ENCODE data around the gene NUDC.
"Not testable (repeated sequence)": the region's sequence is repeated elsewhere in the genome, so short reads cannot be mapped to it uniquely, and the experiment has no call there.

Gene NUDC

DNA sequence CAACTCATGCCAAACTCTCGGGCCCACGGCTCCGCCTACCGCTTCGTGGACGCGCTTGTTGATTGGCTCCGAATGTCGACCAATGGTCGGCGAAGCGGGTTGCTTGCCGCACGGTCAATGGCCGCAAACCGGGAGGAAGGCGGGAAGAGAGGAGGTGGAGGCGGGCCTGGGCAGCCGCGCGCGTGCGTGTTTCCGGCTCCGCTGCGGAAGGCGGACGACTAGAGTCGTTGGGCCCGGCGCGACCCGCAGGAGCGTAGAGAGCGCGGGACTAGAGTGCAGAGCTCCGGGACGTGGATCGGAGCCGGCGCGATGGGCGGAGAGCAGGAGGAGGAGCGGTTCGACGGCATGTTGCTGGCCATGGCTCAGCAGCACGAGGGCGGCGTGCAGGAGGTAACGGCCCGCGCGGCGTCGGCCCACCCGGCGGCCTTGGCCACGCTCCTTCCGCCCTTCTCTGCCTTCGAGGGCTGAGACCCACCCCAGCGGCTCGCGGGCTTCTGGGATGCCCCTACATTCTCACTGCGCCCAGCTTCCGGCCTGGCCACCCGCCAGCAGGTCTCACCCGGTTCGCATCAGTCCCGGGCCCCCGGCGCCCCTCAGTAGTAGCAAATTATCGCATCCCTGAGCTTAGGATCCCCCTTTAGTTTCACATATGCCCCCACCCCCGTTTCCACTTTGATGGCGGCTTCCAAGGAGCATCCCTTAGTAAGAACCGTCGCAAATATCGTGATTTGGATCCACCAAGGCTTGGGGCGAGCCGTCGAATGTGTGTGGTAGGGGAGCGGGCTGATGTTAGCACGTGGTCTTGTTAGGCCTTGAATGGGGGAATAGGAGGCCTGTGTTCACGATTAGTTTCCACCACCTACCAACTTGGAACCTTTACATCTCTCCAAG lies at the start of gene NUDC:
NUDC (plus strand) TSS at position 204 of the 891 bp plus-strand sequence; CDS start at position 310, 106 bp downstream.
- peak; percentile 94 to 96 for DNase-seq (ENCODE audit: low read depth in 2 of 2)

DNA sequence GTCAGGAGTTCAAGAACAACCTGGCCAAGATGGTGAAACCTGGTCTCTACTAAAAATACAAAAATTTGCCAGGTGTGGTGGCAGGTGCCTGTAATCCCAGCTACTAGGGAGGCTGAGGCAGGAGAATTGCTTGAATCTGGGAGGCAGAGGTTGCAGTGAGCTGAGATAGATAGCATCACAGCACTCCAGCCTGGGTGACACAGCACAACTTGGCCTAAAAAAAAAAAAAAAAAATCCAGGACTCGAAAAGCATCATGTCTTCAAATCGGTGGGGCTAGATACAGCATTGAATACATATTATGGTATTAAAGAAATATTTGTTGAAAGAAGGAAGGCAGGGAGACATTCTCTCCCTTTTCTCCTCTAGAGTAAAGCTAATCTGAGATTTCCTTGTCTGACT lies 48.4 kb upstream of the NUDC start:
- not testable (repeated sequence) for DNase-seq (ENCODE audit: low read depth in 2 of 2)

- no peak for DNase-seq (ENCODE audit: low read depth in 2 of 2)
Measured at GRCh38 chr1:26874896-26875295, 46.6 kb upstream of the NUDC start.

DNA sequence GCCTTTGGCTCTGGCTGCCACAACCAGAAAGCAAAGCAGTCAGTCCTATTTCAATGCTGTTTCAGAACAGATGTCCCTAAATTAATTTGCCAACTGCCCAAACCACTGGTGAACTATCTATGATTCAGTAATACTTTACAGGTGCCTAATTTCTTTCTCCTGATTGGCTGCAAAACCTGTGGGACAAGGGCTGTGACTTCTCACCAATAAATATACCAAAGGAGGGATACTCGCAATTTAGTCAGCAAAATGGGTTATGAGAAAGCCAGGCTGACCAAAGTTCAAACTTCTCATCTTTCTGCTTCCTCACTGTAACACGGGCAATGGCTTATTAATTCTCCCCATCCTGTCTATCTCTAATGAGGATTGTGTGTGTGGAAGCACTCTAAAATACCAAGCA lies 44.2 kb upstream of the NUDC start:
- DNase-seq (ENCODE audit: low read depth in 2 of 2), result no peak

GRCh38 chr1:26879793-26880192 lies 41.8 kb upstream of the NUDC start:
- DNase-seq (ENCODE audit: low read depth in 2 of 2), result no peak

- DNase-seq (ENCODE audit: low read depth in 2 of 2), result not testable (repeated sequence)
Measured at GRCh38 chr1:26881611-26882010, 39.9 kb upstream of the NUDC start.

GRCh38 chr1:26882696-26883463 lies 38.7 kb upstream of the NUDC start:
- no peak for DNase-seq (ENCODE audit: low read depth in 2 of 2)

GRCh38 chr1:26887125-26887524 lies 34.4 kb upstream of the NUDC start:
- DNase-seq (ENCODE audit: low read depth in 2 of 2), result no peak

- DNase-seq (ENCODE audit: low read depth in 2 of 2), result no peak
Measured at GRCh38 chr1:26888231-26888630, 33.3 kb upstream of the NUDC start.

GRCh38 chr1:26889551-26890466 lies 31.7 kb upstream of the NUDC start, which contains the start of gene GPN2:
Gene GPN2 (minus strand): TSS chr1:26890283. CDS start chr1:26890096, 187 bp downstream.
- DNase-seq (ENCODE audit: low read depth in 2 of 2), result peak; percentile 69 to 71

- no peak for DNase-seq (ENCODE audit: low read depth in 2 of 2)
Measured at GRCh38 chr1:26890467-26890796, 31.1 kb upstream of the NUDC start.

- DNase-seq (ENCODE audit: low read depth in 2 of 2), result no peak
Measured at GRCh38 chr1:26894263-26894662, 27.3 kb upstream of the NUDC start.

- DNase-seq (ENCODE audit: low read depth in 2 of 2), result no peak
Measured at GRCh38 chr1:26897351-26897750, 24.2 kb upstream of the NUDC start.

GRCh38 chr1:26900001-26900814 lies 21.3 kb upstream of the NUDC start, which contains the start of gene GPATCH3:
Gene GPATCH3 (minus strand): TSS chr1:26900467. CDS start chr1:26900442, 25 bp downstream.
- DNase-seq (ENCODE audit: low read depth in 2 of 2), result peak; percentile 75 to 76

GRCh38 chr1:26900815-26901511 lies 20.6 kb upstream of the NUDC start:
- DNase-seq (ENCODE audit: low read depth in 2 of 2), result no peak

- DNase-seq (ENCODE audit: low read depth in 2 of 2), result no peak
Measured at GRCh38 chr1:26907071-26907917, 14.2 kb upstream of the NUDC start.

GRCh38 chr1:26909951-26910342 lies 11.6 kb upstream of the NUDC start:
- DNase-seq (ENCODE audit: low read depth in 2 of 2), result no peak

DNA sequence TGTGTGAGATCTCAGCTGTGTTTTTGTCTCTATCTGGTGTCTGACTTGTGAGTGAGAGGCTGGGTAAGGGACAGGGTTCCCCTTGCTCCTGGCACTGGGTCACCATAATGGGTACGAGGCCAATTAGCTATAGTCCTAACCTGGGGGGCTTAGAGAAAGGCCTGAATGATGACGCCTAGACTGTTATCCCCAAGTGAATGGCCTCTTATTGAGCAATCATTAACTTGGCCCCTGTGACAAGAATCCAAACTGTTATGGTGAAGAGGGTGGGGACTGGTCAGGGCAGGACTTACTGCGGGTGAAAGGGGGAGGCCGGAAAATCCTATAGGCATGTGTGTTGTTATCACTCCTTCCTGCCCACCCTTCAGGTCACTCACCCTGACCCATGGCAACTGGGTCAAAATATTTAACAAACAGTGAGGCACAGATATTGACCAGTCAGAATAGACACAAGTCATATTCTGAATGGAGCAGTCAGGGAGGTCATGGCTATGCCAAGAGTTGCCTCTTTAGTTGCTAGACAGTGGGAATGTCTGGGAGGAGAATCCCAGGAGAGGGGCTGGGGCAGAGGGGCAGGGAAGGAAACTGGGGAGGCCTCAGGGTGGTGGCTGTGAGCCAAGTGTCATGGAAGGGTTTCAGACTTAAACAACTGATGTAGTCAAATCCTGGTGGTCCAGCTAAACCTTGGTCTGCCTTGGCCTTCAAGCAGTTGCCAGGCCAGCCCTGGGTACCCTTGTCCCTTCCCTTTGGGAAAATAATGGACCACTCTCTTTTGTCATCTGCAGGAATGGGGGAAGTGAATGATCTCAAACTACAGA lies 11.0 kb upstream of the NUDC start:
- no peak for DNase-seq (ENCODE audit: low read depth in 2 of 2)

Measured in stimulated activated CD8-positive, alpha-beta memory T cell treated with anti-CD3 and anti-CD28 coated beads, Interleukin-15, amount 100 ng/mL, for 48 hours (primary cell).